HCT116 (cell line): ENCODE data around the gene SGCA. TPM values are rescaled to one million over a fixed set of nuclear protein-coding genes. Genes with fewer than 3 reads are reported as not detected.

Experiments used
- ATAC-seq: fragments of 200-7000 bp; cut with Tn5 transposase; 2 replicates; pipeline ENCODE4 v1.9.1; 2020; ENCODE audit warnings: mild to moderate bottlenecking, moderate library complexity
- BruUV-seq: library from RNA; stranded (reverse); fragments of 400-500 nt; replicated peaks from 2 replicates; lab custom pipeline; 2021; lab: Mats Ljungman, UMichigan
- CTCF ChIA-PET: fragments of 300-600 bp; sonication (Branson Sonifier 250); formaldehyde crosslinking; loops from one replicate; lab custom pipeline; 2021; ENCODE audit warnings: antibody characterized with exemption; lab: Charles Lee
- POLR2A ChIA-PET: fragments of 300-600, 350-600 bp; sonication (Branson Sonifier 250); formaldehyde crosslinking; loops from one replicate; lab custom pipeline; 2021; ENCODE audit warnings: antibody characterized with exemption; lab: Charles Lee
- RAD21 ChIA-PET, 2 experiments: fragments of 300-600 bp; sonication (Branson Sonifier 250); formaldehyde crosslinking; loops; one replicate each; lab custom pipeline; 2023; ENCODE audit warnings: low total read pairs in 2 of 2; ENCODE audit not compliant: uncharacterized antibody in 2 of 2, unreplicated experiment in 2 of 2, low non-redundant PET in 1 of 2; lab: Charles Lee
- DNase-seq: peaks from one replicate; pipeline ENCODE4 v3.0.0-alpha.2; 2010; ENCODE audit warnings: low read depth, low spot score
- H2AFZ ChIP-seq: fragments of 200-600 bp; shearing (Covaris generic), sonication (generic); 2 replicates; pipeline ENCODE4 v1.6.1; 2017; ENCODE audit warnings: low read depth, mixed run types, mixed read lengths, antibody characterized with exemption, low read length; ENCODE audit not compliant: poor library complexity, severe bottlenecking
- H3K27ac ChIP-seq: 2 replicates; pipeline ENCODE4 v1.5.1; 2012; ENCODE audit warnings: low read depth, low read length
- H3K27me3 ChIP-seq: fragments of 200-600 bp; sonication (generic); 2 replicates; pipeline ENCODE4 v1.6.1; 2016; ENCODE audit warnings: mixed run types, low read length, mixed read lengths; ENCODE audit not compliant: insufficient read depth
- H3K36me3 ChIP-seq, 2 experiments: fragments of 200-500 bp in 1 of 2; fragments of 200-600 bp in 1 of 2; sonication (Bioruptor generic) in 1 of 2; sonication (generic) in 1 of 2; 2 replicates each; pipeline versions ENCODE4 v1.5.1 to v1.6.1; 2014 to 2016; ENCODE audit warnings: low read length in 2 of 2, inconsistent platforms in 1 of 2, mixed read lengths in 1 of 2, mixed run types in 1 of 2; ENCODE audit not compliant: insufficient read depth in 2 of 2, control insufficient read depth in 1 of 2
- H3K4me1 ChIP-seq, 2 experiments: fragments of 200-600 bp in 1 of 2; sonication (generic) in 1 of 2; 2 replicates each; pipeline versions ENCODE4 v1.5.1 to v1.6.1; 2012 to 2017; ENCODE audit warnings: low read length in 2 of 2, inconsistent platforms in 1 of 2, mild to moderate bottlenecking in 1 of 2, mixed read lengths in 1 of 2, mixed run types in 1 of 2, moderate library complexity in 1 of 2; ENCODE audit not compliant: insufficient read depth in 2 of 2, control insufficient read depth in 1 of 2
- H3K4me2 ChIP-seq: fragments of 200-600 bp; sonication (generic); 2 replicates; pipeline ENCODE4 v1.6.1; 2017; ENCODE audit warnings: mixed run types, low read length, mixed read lengths
- H3K4me3 ChIP-seq, 2 experiments: fragments of 200-600 bp in 1 of 2; sonication (generic) in 1 of 2; replicated peaks in 1 of 2; 2 replicates each; pipeline ENCODE4 v1.5.1; 2011 to 2016; ENCODE audit warnings: low read length in 2 of 2, control low read depth in 1 of 2, low read depth in 1 of 2, mild to moderate bottlenecking in 1 of 2, mixed read lengths in 1 of 2, mixed run types in 1 of 2
- H3K79me2 ChIP-seq: fragments of 200-600 bp; sonication (generic); 2 replicates; pipeline ENCODE4 v1.6.1; 2017; ENCODE audit warnings: mild to moderate bottlenecking, mixed run types, low read length, moderate library complexity, mixed read lengths; ENCODE audit not compliant: insufficient read depth
- H3K9ac ChIP-seq: fragments of 200-600 bp; sonication (generic); 2 replicates; pipeline ENCODE4 v1.6.1; 2016; ENCODE audit warnings: low read length, mixed read lengths
- H3K9me2 ChIP-seq: fragments of 200-600 bp; sonication (generic), shearing (Covaris generic); 2 replicates; pipeline ENCODE4 v1.6.1; 2017; ENCODE audit warnings: mixed run types, mild to moderate bottlenecking, moderate library complexity; ENCODE audit not compliant: insufficient read depth
- H3K9me3 ChIP-seq, 2 experiments: fragments of 200-500 bp in 1 of 2; fragments of 200-600 bp in 1 of 2; sonication (Bioruptor generic) in 1 of 2; sonication (generic) in 1 of 2; 2 replicates each; pipeline ENCODE4 v1.6.1; 2014 to 2017; ENCODE audit warnings: low read length in 2 of 2, mixed read lengths in 2 of 2, inconsistent platforms in 1 of 2, low read depth in 1 of 2, mild to moderate bottlenecking in 1 of 2, mixed run types in 1 of 2, moderate library complexity in 1 of 2; ENCODE audit not compliant: control insufficient read depth in 1 of 2, insufficient read depth in 1 of 2
- H4K20me1 ChIP-seq: fragments of 200-600 bp; sonication (generic), shearing (Covaris generic); 2 replicates; pipeline ENCODE4 v1.6.1; 2017; ENCODE audit warnings: mixed run types, mild to moderate bottlenecking, moderate library complexity; ENCODE audit not compliant: insufficient read depth
- CBX3 ChIP-seq: IDR thresholded peaks from 2 replicates; pipeline ENCODE4 v1.6.1; 2012; ENCODE audit warnings: low read depth
- CEBPB ChIP-seq: IDR thresholded peaks from 2 replicates; pipeline ENCODE4 v1.6.1; 2012; ENCODE audit warnings: low read depth
- EGR1 ChIP-seq: IDR thresholded peaks from 2 replicates; pipeline ENCODE4 v1.6.1; 2012; ENCODE audit warnings: low read depth
- ELF1 ChIP-seq: IDR thresholded peaks from 2 replicates; pipeline ENCODE4 v1.6.1; 2012; ENCODE audit warnings: low read depth, borderline replicate concordance
- EZH2phosphoT487 ChIP-seq: fragments of 200-600 bp; IDR thresholded peaks from 2 replicates; pipeline ENCODE4 v1.6.1; 2018; ENCODE audit warnings: antibody characterized with exemption, borderline replicate concordance
- FOSL1 ChIP-seq: IDR thresholded peaks from 2 replicates; pipeline ENCODE4 v1.6.1; 2012; ENCODE audit warnings: low read depth
- JUND ChIP-seq: IDR thresholded peaks from 2 replicates; pipeline ENCODE4 v1.6.1; 2012
- POLR2A ChIP-seq: IDR thresholded peaks from 2 replicates; pipeline ENCODE4 v1.7.0; 2011; ENCODE audit warnings: borderline replicate concordance; ENCODE audit not compliant: insufficient read depth, insufficient read length; ENCODE audit errors: extremely low read depth
- POLR2AphosphoS5 ChIP-seq: IDR thresholded peaks from 2 replicates; pipeline ENCODE4 v1.6.1; 2011; ENCODE audit warnings: mild to moderate bottlenecking, low read depth, low read length, moderate library complexity
- RAD21 ChIP-seq: IDR thresholded peaks from 2 replicates; pipeline ENCODE4 v1.6.1; 2012; ENCODE audit warnings: low read depth, mild to moderate bottlenecking
- SIN3A ChIP-seq: IDR thresholded peaks from 2 replicates; pipeline ENCODE4 v1.6.1; 2012; ENCODE audit warnings: low read depth
- SRF ChIP-seq: IDR thresholded peaks from 2 replicates; pipeline ENCODE4 v1.6.1; 2012; ENCODE audit warnings: low read depth
- TCF7L2 ChIP-seq: IDR thresholded peaks from 2 replicates; pipeline ENCODE4 v1.7.0; 2011; ENCODE audit warnings: borderline replicate concordance, inconsistent platforms; ENCODE audit not compliant: insufficient read depth, insufficient read length; ENCODE audit errors: extremely low read depth
- ZFX ChIP-seq: fragments of 450-650 bp; IDR thresholded peaks from 2 replicates; pipeline ENCODE4 v1.6.1; 2017
- ZNF274 ChIP-seq: fragments of 200-500 bp; sonication (Bioruptor generic); IDR thresholded peaks from 2 replicates; pipeline ENCODE4 v1.6.1; 2014; ENCODE audit warnings: mild to moderate bottlenecking, low read depth, low read length, inconsistent platforms
- intact Hi-C: fragments of 100-400 bp; cut with micrococcal nuclease; formaldehyde crosslinking; loops from 2 replicates; pipeline ENCODE4 v1.10.0; 2022
- total RNA-seq: library from RNA; stranded (reverse); gene quantifications from one replicate; pipeline ENCODE4 v1.2.1, GENCODE V29; 2021; ENCODE audit not compliant: unreplicated experiment
- TF ChIP-seq, protein P1 (sequence below): IDR thresholded peaks from 2 replicates; pipeline ENCODE4 v1.6.1; 2012; ENCODE audit warnings: low read depth
- TF ChIP-seq, protein P2 (sequence below): IDR thresholded peaks from 2 replicates; pipeline ENCODE4 v1.6.1; 2011; ENCODE audit warnings: mild to moderate bottlenecking, low read length, moderate library complexity; ENCODE audit not compliant: insufficient replicate concordance; ENCODE audit errors: extremely low read depth
- TF ChIP-seq, protein P3 (sequence below), 3 experiments: fragments of 200-600 bp in 1 of 3; sonication (generic) in 1 of 3; IDR thresholded peaks in 2 of 3; conservative IDR thresholded peaks in 1 of 3; 2 replicates each; pipeline ENCODE4 v1.5.1; 2012 to 2017; ENCODE audit warnings: low read depth in 2 of 3, low read length in 2 of 3, antibody characterized with exemption in 1 of 3, borderline replicate concordance in 1 of 3, control low read depth in 1 of 3, mild to moderate bottlenecking in 1 of 3, mixed read lengths in 1 of 3, mixed run types in 1 of 3, moderate library complexity in 1 of 3; ENCODE audit not compliant: insufficient read depth in 1 of 3

Gene SGCA
- total RNA-seq, 1 experiment from 2014 or later: 0.37 TPM

DNA sequence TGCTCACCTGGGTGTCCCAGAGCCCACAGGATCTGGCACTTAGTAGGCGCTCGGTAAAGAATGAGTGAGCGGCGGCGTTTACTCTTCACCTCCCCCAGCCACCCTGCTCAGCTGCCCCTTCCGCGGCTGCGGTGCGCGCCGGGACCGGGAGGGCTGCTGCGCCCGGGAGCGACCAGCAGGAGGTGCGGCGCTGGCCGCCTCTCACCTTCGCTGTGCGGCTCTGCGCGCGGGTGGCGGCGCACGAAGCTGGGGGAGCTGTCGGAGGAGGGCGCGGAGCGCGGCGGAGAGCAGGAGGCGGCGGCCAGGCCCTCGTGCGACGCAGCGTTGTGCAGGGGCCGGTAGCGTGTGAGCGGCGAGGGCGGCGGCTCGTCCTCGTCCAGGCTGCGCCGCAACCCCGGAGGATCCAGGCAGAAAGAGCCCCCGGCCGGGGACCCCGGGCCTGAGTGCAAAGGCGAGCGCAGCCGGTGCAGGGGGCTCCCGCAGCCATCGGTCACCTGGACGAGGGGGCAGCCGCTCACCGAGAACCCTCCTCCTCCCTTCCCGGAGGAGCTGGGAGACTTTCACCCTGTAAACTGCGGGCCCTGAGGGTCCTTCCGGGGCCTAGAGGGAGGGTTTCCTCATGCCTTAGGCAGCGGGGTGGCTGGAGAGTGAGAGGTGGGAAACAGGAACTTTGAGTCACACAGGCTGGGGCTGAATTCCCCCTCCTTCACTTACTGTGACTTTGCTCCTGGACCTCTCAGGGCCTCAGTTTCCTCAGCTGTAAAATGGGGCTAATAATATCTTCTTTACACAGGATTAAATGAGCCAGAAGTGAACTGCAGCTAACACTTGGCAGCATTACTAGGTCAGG, 48.4 kb upstream of the SGCA start:
- peak overlapping the region; percentile 81 for H2AFZ ChIP-seq
- H3K36me3 ChIP-seq: no peaks in the 10 kb centered on the region
- CTCF ChIA-PET: interaction anchor here (1.0 to 6.8 kb wide), 17 partner anchors 10 to 560 kb away, joined by 3 to 55 read pairs (median 5); partner anchors contain the start of gene PDK2
- H3K27me3 ChIP-seq: peaks cover 6% of the 10 kb centered on the region; the same call in 1 of the 2 replicates
- H4K20me1 ChIP-seq: no peaks in the 10 kb centered on the region
- H3K27ac ChIP-seq: peak overlapping the region; percentile 16; the same call in 1 of the 2 replicates
- peak overlapping the region; percentile 86 for H3K4me2 ChIP-seq
- peak overlapping the region; percentile 41 for H3K9ac ChIP-seq
- intact Hi-C loops: no loop called here
- H3K9me3 ChIP-seq: no peaks in the 10 kb centered on the region
- no TSS peak for BruUV-seq
- H3K4me3 ChIP-seq: peak overlapping the region; percentile 26 to 51
- peaks cover 7 to 22% of the 10 kb centered on the region in 2 experiments; a peak in 3 of 4 replicates for H3K4me1 ChIP-seq
- ATAC-seq (peak; percentile 95), DNase-seq (peak; percentile 68)
- no peaks in the 10 kb centered on the region for H3K9me2 ChIP-seq
- no peaks in the 10 kb centered on the region for H3K79me2 ChIP-seq
- POLR2A ChIA-PET: interaction anchor here (0.8 kb wide), 1 partner anchor 34 kb away, joined by 3 read pairs; no protein-coding TSS in a partner anchor
- RAD21 ChIA-PET: interaction anchor here in 1 of 2 experiments (0.8 kb wide), 1 partner anchor 52 kb away, joined by 4 read pairs; no protein-coding TSS in a partner anchor
- TF ChIP-seq SIN3A (no peak), EZH2phosphoT487 (no peak), ELF1 (no peak), CEBPB (no peak), POLR2A (no peak), POLR2AphosphoS5 (peak; percentile 35; the same call in 1 of the 2 replicates), JUND (no peak), ZFX (peak; percentile 35; the same call in 1 of the 2 replicates), RAD21 (no peak; the same call in none of the 2 replicates), CBX3 (peak; percentile 80), EGR1 (no peak), TCF7L2 (peak; percentile 48), ZNF274 (no peak), FOSL1 (no peak), SRF (no peak)
- TF ChIP-seq, protein P1, sequence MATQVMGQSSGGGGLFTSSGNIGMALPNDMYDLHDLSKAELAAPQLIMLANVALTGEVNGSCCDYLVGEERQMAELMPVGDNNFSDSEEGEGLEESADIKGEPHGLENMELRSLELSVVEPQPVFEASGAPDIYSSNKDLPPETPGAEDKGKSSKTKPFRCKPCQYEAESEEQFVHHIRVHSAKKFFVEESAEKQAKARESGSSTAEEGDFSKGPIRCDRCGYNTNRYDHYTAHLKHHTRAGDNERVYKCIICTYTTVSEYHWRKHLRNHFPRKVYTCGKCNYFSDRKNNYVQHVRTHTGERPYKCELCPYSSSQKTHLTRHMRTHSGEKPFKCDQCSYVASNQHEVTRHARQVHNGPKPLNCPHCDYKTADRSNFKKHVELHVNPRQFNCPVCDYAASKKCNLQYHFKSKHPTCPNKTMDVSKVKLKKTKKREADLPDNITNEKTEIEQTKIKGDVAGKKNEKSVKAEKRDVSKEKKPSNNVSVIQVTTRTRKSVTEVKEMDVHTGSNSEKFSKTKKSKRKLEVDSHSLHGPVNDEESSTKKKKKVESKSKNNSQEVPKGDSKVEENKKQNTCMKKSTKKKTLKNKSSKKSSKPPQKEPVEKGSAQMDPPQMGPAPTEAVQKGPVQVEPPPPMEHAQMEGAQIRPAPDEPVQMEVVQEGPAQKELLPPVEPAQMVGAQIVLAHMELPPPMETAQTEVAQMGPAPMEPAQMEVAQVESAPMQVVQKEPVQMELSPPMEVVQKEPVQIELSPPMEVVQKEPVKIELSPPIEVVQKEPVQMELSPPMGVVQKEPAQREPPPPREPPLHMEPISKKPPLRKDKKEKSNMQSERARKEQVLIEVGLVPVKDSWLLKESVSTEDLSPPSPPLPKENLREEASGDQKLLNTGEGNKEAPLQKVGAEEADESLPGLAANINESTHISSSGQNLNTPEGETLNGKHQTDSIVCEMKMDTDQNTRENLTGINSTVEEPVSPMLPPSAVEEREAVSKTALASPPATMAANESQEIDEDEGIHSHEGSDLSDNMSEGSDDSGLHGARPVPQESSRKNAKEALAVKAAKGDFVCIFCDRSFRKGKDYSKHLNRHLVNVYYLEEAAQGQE: no peak
- TF ChIP-seq, protein P2, sequence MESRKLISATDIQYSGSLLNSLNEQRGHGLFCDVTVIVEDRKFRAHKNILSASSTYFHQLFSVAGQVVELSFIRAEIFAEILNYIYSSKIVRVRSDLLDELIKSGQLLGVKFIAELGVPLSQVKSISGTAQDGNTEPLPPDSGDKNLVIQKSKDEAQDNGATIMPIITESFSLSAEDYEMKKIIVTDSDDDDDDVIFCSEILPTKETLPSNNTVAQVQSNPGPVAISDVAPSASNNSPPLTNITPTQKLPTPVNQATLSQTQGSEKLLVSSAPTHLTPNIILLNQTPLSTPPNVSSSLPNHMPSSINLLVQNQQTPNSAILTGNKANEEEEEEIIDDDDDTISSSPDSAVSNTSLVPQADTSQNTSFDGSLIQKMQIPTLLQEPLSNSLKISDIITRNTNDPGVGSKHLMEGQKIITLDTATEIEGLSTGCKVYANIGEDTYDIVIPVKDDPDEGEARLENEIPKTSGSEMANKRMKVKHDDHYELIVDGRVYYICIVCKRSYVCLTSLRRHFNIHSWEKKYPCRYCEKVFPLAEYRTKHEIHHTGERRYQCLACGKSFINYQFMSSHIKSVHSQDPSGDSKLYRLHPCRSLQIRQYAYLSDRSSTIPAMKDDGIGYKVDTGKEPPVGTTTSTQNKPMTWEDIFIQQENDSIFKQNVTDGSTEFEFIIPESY: no peak
- TF ChIP-seq, protein P3, sequence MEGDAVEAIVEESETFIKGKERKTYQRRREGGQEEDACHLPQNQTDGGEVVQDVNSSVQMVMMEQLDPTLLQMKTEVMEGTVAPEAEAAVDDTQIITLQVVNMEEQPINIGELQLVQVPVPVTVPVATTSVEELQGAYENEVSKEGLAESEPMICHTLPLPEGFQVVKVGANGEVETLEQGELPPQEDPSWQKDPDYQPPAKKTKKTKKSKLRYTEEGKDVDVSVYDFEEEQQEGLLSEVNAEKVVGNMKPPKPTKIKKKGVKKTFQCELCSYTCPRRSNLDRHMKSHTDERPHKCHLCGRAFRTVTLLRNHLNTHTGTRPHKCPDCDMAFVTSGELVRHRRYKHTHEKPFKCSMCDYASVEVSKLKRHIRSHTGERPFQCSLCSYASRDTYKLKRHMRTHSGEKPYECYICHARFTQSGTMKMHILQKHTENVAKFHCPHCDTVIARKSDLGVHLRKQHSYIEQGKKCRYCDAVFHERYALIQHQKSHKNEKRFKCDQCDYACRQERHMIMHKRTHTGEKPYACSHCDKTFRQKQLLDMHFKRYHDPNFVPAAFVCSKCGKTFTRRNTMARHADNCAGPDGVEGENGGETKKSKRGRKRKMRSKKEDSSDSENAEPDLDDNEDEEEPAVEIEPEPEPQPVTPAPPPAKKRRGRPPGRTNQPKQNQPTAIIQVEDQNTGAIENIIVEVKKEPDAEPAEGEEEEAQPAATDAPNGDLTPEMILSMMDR (IDR thresholded peaks at IDR 0.05 in 2 of 3, conservative IDR thresholded peaks at IDR 0.05 in 1 of 3; ENCODE audit: borderline replicate concordance in 1 of 3, insufficient read depth in 1 of 3, low read depth in 2 of 3, low read length in 2 of 3): peak; percentile 81 to 91 (median 85)
